Heart right ventricle (tissue), 16 donors: Measurements from ENCODE around the gene TGFBR1. TPM values are rescaled to one million over a fixed set of nuclear protein-coding genes. Genes with fewer than 3 reads are reported as not detected.

Experiments used
- ATAC-seq, 8 donors: fragments of 200-7000 bp; cut with Tn5 transposase; one replicate each; pipeline ENCODE4 v1.9.1; 2020; ENCODE audit warnings: mild to moderate bottlenecking in 8 of 8, moderate library complexity in 8 of 8, moderate number of reproducible peaks in 1 of 8
- DNase-seq, 2 donors: peaks; one replicate each; pipeline ENCODE4 v3.0.0-alpha.2; 2020
- H3K27ac ChIP-seq, 10 donors: fragments of 200-600 bp; sonication (generic) in 2 of 10; one replicate each; pipeline versions ENCODE4 v1.5.0 to v1.8.0; 2020 to 2022; ENCODE audit warnings: mild to moderate bottlenecking in 3 of 10
- H3K27me3 ChIP-seq, 7 donors: fragments of 200-600 bp; one replicate each; pipeline ENCODE4 v1.8.0; 2021 to 2022; ENCODE audit warnings: mild to moderate bottlenecking in 2 of 7
- H3K36me3 ChIP-seq, 9 donors: fragments of 200-600 bp; sonication (generic) in 1 of 9; one replicate each; pipeline versions ENCODE4 v1.5.0 to v1.8.0; 2020 to 2022; ENCODE audit warnings: mild to moderate bottlenecking in 2 of 9
- H3K4me1 ChIP-seq, 9 donors: fragments of 200-600 bp; sonication (generic) in 1 of 9; one replicate each; pipeline versions ENCODE4 v1.5.0 to v1.8.0; 2020 to 2022; ENCODE audit warnings: mild to moderate bottlenecking in 4 of 9
- H3K4me3 ChIP-seq, 10 donors: fragments of 200-600 bp; sonication (generic) in 2 of 10; one replicate each; pipeline versions ENCODE4 v1.5.0 to v1.8.0; 2020 to 2022; ENCODE audit warnings: mild to moderate bottlenecking in 7 of 10, moderate library complexity in 2 of 10
- H3K9me3 ChIP-seq, 11 donors: fragments of 200-600 bp in 10 of 11; sonication (generic) in 2 of 11; one replicate each; pipeline versions ENCODE4 v1.5.0 to v1.8.0; 2013 to 2022; ENCODE audit warnings: mild to moderate bottlenecking in 2 of 11, control low read depth in 1 of 11, moderate library complexity in 1 of 11
- CTCF ChIP-seq, 9 donors: fragments of 200-600 bp; sonication (generic) in 2 of 9; IDR thresholded peaks; one replicate each; pipeline versions ENCODE4 v1.5.0 to v1.8.0; 2021 to 2022; ENCODE audit warnings: antibody characterized with exemption in 9 of 9, mild to moderate bottlenecking in 5 of 9, moderate library complexity in 1 of 9
- WGBS, 2 donors: extraction: QIAGEN DNeasy Blood & Tissue Kit; methylation state at CpG; one replicate each; pipeline ENCODE4 v1.1.7; 2013; ENCODE audit warnings: inconsistent platforms in 1 of 2; 5-methylcytosine and 5-hydroxymethylcytosine counted together
- intact Hi-C, 10 donors: fragments of 100-400 bp; cut with DNase I; formaldehyde crosslinking; loops; one replicate each; pipeline versions ENCODE4 v1.11.1 to v1.14.2; 2022
- polyA plus RNA-seq, 2 donors: library from polyadenylated mRNA; stranded (reverse); fragments of 200-250 nt; gene quantifications; one replicate each; pipeline ENCODE4 v1.2.3, GENCODE V29; 2013
- total RNA-seq, 10 donors: library from RNA; stranded (reverse); fragmentation: NEBNext Ultra II Directional in 3 of 10; extraction: Animal tissue kit (Norgen Biotek cat#: 25700) in 3 of 10; gene quantifications; one replicate each; pipeline versions ENCODE4 v1.2.1 to v1.2.4, GENCODE V29; 2021 to 2023
- donor health status: Arrhythmogenic right ventricular cardiomyopathy.
- donor health status: ischemic (EF 13 %, LVEDD 7.1; RV severe dilation, severe dysfunction).
- donor health status: healthy with polysubstance abuse.
- donor health status: DM: no; HTN: yes; CAD: no.
- donor health status: DM: no; HTN: no; CAD: no.
- donor health status: ischemic (EF 25% LVEDD 6.9; RV normal size, moderate dysfunction).
- donor health status: ischemic (EF 25% LVEDD 5.7; RV mildly dilated, moderate dysfunction).
- donor health status: healthy.
- donor health status: DM: yes; HTN: yes; CAD: no.
- donor health status: Ischemic cardiomyopathy.
- donor health status: ischemic (EF 35%, LVEDD 5.7; RV mildly dilated, moderate dysfunction).
- donor health status: nonischemic (EF 11% LVEDD 7.7; RV severe dilation, severe dysfunction).
- donor health status: DM: yes; HTN: yes; CAD: no.
- donor health status: PGD.
- donor health status: ischemic (EF 29% LVEDD 5.4; RV normal size, mild dysfunction).
- donor health status: nonischemic (EF 23%, LVEDD 6.1; RV moderate dilation, normal function).

The TGFBR1 gene
- total and polyA plus RNA-seq, 12 donors, result 4.9 to 25.4 (median 13.5) TPM

GRCh38 chr9:99106044-99106375 lies 1.1 kb downstream of the TGFBR1 start:
- intact Hi-C loops, result loop anchor here in 2 of 10 donors (5.0 to 10.0 kb wide), 2 partner anchors 64 to 101 kb away; no protein-coding TSS in a partner anchor
- Histone ChIP-seq H3K27me3 (no peaks in the 10 kb centered on the region), H3K4me3 (peak overlapping the region; percentile 52 to 96 (median 86)), H3K36me3 (no peaks in the 10 kb centered on the region), H3K9me3 (no peaks in the 10 kb centered on the region), H3K4me1 (peaks cover 6 to 69% (median 48%) of the 10 kb centered on the region in 9 donors), H3K27ac (peak overlapping the region in 9 of 10 donors; percentile 82 to 96 (median 90))
- no peak for ATAC-seq
- DNase-seq, result no peak
- WGBS, 2 donors, result 2% methylated on average over 9 of the region's 9 CpGs
- no peak for TF ChIP-seq CTCF (IDR thresholded peaks at IDR 0.05)

- intact Hi-C loops, result loop anchor here in 2 of 10 donors (5.0 to 10.0 kb wide), 2 partner anchors 65 to 103 kb away; no protein-coding TSS in a partner anchor
- TF ChIP-seq CTCF (IDR thresholded peaks at IDR 0.05), result no peak
- Histone ChIP-seq H3K9me3 (no peaks in the 10 kb centered on the region), H3K27me3 (no peaks in the 10 kb centered on the region), H3K36me3 (no peaks in the 10 kb centered on the region), H3K4me3 (peak overlapping the region in 4 of 10 donors; percentile 75 to 96 (median 95)), H3K27ac (peak overlapping the region in 3 of 10 donors; percentile 26 to 96 (median 58)), H3K4me1 (peaks cover 6 to 83% (median 56%) of the 10 kb centered on the region in 9 donors)
- WGBS, 2 donors, result 29 to 44% methylated on average over 3 of the region's 3 CpGs
- ATAC-seq, result no peak
- no peak for DNase-seq
Measured at GRCh38 chr9:99107421-99107820, 2.5 kb downstream of the TGFBR1 start.

- TF ChIP-seq CTCF (IDR thresholded peaks at IDR 0.05), result no peak
- Histone ChIP-seq H3K4me1 (peaks cover 6 to 88% (median 63%) of the 10 kb centered on the region in 9 donors), H3K9me3 (no peaks in the 10 kb centered on the region), H3K27me3 (no peaks in the 10 kb centered on the region), H3K36me3 (no peaks in the 10 kb centered on the region), H3K27ac (peak overlapping the region in 3 of 10 donors; percentile 7 to 96 (median 58)), H3K4me3 (no peak overlapping the region)
- WGBS, 2 donors, result 93 to 96% methylated on average over 2 of the region's 2 CpGs
- DNase-seq, result no peak
- intact Hi-C loops, result loop anchor here in 2 of 10 donors (5.0 to 10.0 kb wide), 2 partner anchors 66 to 103 kb away; no protein-coding TSS in a partner anchor
- no peak for ATAC-seq
Measured at GRCh38 chr9:99108131-99108530, 3.2 kb downstream of the TGFBR1 start.

- TF ChIP-seq CTCF (IDR thresholded peaks at IDR 0.05), result no peak
- DNase-seq (no peak), ATAC-seq (no peak)
- Histone ChIP-seq H3K4me3 (no peak overlapping the region), H3K27ac (peak overlapping the region in 3 of 10 donors; percentile 6 to 96 (median 39)), H3K27me3 (no peaks in the 10 kb centered on the region), H3K9me3 (no peaks in the 10 kb centered on the region), H3K4me1 (peaks cover 6 to 88% (median 65%) of the 10 kb centered on the region in 9 donors), H3K36me3 (no peaks in the 10 kb centered on the region)
- intact Hi-C loops, result loop anchor here in 2 of 10 donors (5.0 to 10.0 kb wide), 2 partner anchors 67 to 105 kb away; no protein-coding TSS in a partner anchor
- WGBS, 2 donors, result 76 to 77% methylated on average over 3 of the region's 3 CpGs
Measured at GRCh38 chr9:99109522-99109921, 4.6 kb downstream of the TGFBR1 start.
